Stomach (tissue), 4 donors: ENCODE data around the gene PDE4D.

ENCODE experiments used
- CTCF ChIP-seq, 7 experiments: fragments of 450-650 bp in 4 of 7; fragments of 200-600 bp in 3 of 7; sonication (generic) in 3 of 7; IDR thresholded peaks; one replicate each; pipeline ENCODE4 v1.5.1; 2016 to 2019; ENCODE audit warnings: antibody characterized with exemption in 7 of 7, control low read depth in 2 of 7, mild to moderate bottlenecking in 1 of 7
- EP300 ChIP-seq: sonication (generic); formaldehyde crosslinking; IDR thresholded peaks from one replicate; pipeline ENCODE4 v1.6.1; 2017; ENCODE audit warnings: antibody characterized with exemption
- POLR2A ChIP-seq, 4 donors: fragments of 450-650 bp; IDR thresholded peaks; one replicate each; pipeline ENCODE4 v1.6.1; 2016; ENCODE audit warnings: antibody characterized with exemption in 4 of 4, control low read depth in 2 of 4, mild to moderate bottlenecking in 1 of 4, moderate library complexity in 1 of 4
- POLR2AphosphoS5 ChIP-seq, 3 donors: sonication (generic); formaldehyde crosslinking; IDR thresholded peaks; one replicate each; pipeline ENCODE4 v1.6.1; 2016; ENCODE audit warnings: antibody characterized with exemption in 3 of 3

- TF ChIP-seq POLR2A (IDR thresholded peaks at IDR 0.05) (no peak), POLR2AphosphoS5 (IDR thresholded peaks at IDR 0.05) (no peak), CTCF (IDR thresholded peaks at IDR 0.05) (no peak), EP300 (no peak)
Measured at GRCh38 chr5:59571067-59571466, 322.5 kb downstream of the PDE4D start.
